Measurements from ENCODE around the gene TNPO3.

DNA sequence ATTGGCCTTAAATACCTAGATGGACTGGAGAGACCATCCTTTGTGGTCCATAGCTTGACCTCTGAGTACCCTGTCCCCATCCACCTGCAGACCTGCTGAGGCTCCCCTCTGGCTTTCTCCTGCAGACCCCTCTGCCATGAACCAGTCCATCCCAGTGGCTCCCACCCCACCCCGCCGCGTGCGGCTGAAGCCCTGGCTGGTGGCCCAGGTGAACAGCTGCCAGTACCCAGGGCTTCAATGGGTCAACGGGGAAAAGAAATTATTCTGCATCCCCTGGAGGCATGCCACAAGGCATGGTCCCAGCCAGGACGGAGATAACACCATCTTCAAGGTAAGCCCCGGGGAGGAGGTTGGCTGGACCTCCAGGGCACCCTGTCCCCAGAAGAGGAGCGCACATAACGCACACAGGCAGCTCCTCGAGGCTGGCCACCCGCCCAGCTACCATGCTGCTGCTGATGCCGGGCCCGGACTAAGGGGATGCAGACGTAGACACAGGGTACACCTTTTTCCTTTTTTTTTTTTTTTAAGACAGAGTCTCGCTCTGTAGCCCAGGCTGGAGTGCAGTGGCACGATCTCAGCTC is 112.9 kb downstream of the TNPO3 start:
- TF ChIP-seq SMAD1 (IDR thresholded peaks at IDR 0.05; ENCODE audit: low read depth, partially characterized antibody) (no peak), MYC (IDR thresholded peaks at IDR 0.05; ENCODE audit: insufficient read depth, insufficient read length, insufficient replicate concordance, low read length, severe bottlenecking) (no peak), CBX5 (IDR thresholded peaks at IDR 0.05; ENCODE audit: low read depth) (no peak), EGR1 (IDR thresholded peaks at IDR 0.05; ENCODE audit: borderline replicate concordance in 1 of 2, low read depth in 2 of 2, low read length in 2 of 2) (no peak), RAD21 (IDR thresholded peaks at IDR 0.05; ENCODE audit: insufficient read depth, low read depth, low read length) (no peak), SMARCA5 (IDR thresholded peaks at IDR 0.05) (no peak)
- TF ChIP-seq, protein P1, sequence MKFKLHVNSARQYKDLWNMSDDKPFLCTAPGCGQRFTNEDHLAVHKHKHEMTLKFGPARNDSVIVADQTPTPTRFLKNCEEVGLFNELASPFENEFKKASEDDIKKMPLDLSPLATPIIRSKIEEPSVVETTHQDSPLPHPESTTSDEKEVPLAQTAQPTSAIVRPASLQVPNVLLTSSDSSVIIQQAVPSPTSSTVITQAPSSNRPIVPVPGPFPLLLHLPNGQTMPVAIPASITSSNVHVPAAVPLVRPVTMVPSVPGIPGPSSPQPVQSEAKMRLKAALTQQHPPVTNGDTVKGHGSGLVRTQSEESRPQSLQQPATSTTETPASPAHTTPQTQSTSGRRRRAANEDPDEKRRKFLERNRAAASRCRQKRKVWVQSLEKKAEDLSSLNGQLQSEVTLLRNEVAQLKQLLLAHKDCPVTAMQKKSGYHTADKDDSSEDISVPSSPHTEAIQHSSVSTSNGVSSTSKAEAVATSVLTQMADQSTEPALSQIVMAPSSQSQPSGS (IDR thresholded peaks at IDR 0.05; ENCODE audit: low read length): no peak
- TF ChIP-seq, protein P2, sequence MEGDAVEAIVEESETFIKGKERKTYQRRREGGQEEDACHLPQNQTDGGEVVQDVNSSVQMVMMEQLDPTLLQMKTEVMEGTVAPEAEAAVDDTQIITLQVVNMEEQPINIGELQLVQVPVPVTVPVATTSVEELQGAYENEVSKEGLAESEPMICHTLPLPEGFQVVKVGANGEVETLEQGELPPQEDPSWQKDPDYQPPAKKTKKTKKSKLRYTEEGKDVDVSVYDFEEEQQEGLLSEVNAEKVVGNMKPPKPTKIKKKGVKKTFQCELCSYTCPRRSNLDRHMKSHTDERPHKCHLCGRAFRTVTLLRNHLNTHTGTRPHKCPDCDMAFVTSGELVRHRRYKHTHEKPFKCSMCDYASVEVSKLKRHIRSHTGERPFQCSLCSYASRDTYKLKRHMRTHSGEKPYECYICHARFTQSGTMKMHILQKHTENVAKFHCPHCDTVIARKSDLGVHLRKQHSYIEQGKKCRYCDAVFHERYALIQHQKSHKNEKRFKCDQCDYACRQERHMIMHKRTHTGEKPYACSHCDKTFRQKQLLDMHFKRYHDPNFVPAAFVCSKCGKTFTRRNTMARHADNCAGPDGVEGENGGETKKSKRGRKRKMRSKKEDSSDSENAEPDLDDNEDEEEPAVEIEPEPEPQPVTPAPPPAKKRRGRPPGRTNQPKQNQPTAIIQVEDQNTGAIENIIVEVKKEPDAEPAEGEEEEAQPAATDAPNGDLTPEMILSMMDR (IDR thresholded peaks at IDR 0.05 in 2 of 3, conservative IDR thresholded peaks at IDR 0.05 in 1 of 3; ENCODE audit: control insufficient read depth in 2 of 3, extremely low read depth in 1 of 3, insufficient read depth in 1 of 3, low read depth in 3 of 3, low read length in 3 of 3): no peak
- TF ChIP-seq, protein P3, sequence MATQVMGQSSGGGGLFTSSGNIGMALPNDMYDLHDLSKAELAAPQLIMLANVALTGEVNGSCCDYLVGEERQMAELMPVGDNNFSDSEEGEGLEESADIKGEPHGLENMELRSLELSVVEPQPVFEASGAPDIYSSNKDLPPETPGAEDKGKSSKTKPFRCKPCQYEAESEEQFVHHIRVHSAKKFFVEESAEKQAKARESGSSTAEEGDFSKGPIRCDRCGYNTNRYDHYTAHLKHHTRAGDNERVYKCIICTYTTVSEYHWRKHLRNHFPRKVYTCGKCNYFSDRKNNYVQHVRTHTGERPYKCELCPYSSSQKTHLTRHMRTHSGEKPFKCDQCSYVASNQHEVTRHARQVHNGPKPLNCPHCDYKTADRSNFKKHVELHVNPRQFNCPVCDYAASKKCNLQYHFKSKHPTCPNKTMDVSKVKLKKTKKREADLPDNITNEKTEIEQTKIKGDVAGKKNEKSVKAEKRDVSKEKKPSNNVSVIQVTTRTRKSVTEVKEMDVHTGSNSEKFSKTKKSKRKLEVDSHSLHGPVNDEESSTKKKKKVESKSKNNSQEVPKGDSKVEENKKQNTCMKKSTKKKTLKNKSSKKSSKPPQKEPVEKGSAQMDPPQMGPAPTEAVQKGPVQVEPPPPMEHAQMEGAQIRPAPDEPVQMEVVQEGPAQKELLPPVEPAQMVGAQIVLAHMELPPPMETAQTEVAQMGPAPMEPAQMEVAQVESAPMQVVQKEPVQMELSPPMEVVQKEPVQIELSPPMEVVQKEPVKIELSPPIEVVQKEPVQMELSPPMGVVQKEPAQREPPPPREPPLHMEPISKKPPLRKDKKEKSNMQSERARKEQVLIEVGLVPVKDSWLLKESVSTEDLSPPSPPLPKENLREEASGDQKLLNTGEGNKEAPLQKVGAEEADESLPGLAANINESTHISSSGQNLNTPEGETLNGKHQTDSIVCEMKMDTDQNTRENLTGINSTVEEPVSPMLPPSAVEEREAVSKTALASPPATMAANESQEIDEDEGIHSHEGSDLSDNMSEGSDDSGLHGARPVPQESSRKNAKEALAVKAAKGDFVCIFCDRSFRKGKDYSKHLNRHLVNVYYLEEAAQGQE (IDR thresholded peaks at IDR 0.05; ENCODE audit: low read depth, low read length): no peak
